BLaER1 treated with 17β-estradiol and CSF1 and Interleukin-3, amounts not matched to agents 10 nM and 100 nM (cell line): ENCODE results near the gene PTPN9.
A peak's percentile ranks its signal among the peaks of the same experiment; 100 is the strongest.

ENCODE experiments used
- H3K27ac ChIP-seq, 11 experiments: shearing (Covaris generic); formaldehyde crosslinking; 2 replicates each; pipeline ENCODE4 v1.8.1; 2022
- H3K27me3 ChIP-seq, 11 experiments: shearing (Covaris generic); formaldehyde crosslinking; 2 replicates each; pipeline ENCODE4 v1.8.1; 2022
- H3K36me3 ChIP-seq, 11 experiments: shearing (Covaris generic); formaldehyde crosslinking; 2 replicates each; pipeline ENCODE4 v1.8.1; 2022
- H3K4me1 ChIP-seq, 10 experiments: shearing (Covaris generic); formaldehyde crosslinking; 2 replicates each; pipeline ENCODE4 v1.8.1; 2022
- H3K4me2 ChIP-seq, 11 experiments: shearing (Covaris generic); formaldehyde crosslinking; 2 replicates each; pipeline ENCODE4 v1.8.1; 2022
- H3K4me3 ChIP-seq, 10 experiments: shearing (Covaris generic); formaldehyde crosslinking; 2 replicates each; pipeline ENCODE4 v1.8.1; 2022
- H3K9ac ChIP-seq, 11 experiments: shearing (Covaris generic); formaldehyde crosslinking; 2 replicates each; pipeline ENCODE4 v1.8.1; 2022
- H3K9me3 ChIP-seq, 11 experiments: shearing (Covaris generic); formaldehyde crosslinking; replicated peaks in 1 of 11; 2 replicates each; pipeline ENCODE4 v1.8.1; 2022
- H4K20me1 ChIP-seq, 11 experiments: shearing (Covaris generic); formaldehyde crosslinking; 2 replicates each; pipeline ENCODE4 v1.8.1; 2022
- Cebpa-rat ChIP-seq, 11 experiments: shearing (Covaris generic); IDR thresholded peaks; 2 replicates each; pipeline ENCODE4 v1.8.1; 2022

Gene PTPN9

GRCh38 chr15:75437721-75438120 lies 141.4 kb downstream of the PTPN9 start:
- Histone ChIP-seq H3K4me2 (no peak overlapping the region), H3K27me3 (no peaks in the 10 kb centered on the region), H4K20me1 (peaks cover 87 to 100% (median 98%) of the 10 kb centered on the region in 11 experiments), H3K4me3 (no peak overlapping the region), H3K27ac (no peak overlapping the region), H3K9me3 (no peaks in the 10 kb centered on the region), H3K36me3 (peaks cover 54 to 99% (median 89%) of the 10 kb centered on the region in 11 experiments), H3K9ac (no peak overlapping the region), H3K4me1 (peaks cover 0 to 7% (median 0%) of the 10 kb centered on the region in 10 experiments; a peak in 2 of 20 replicates)
- no peak for TF ChIP-seq Cebpa-rat (IDR thresholded peaks at IDR 0.05)

DNA sequence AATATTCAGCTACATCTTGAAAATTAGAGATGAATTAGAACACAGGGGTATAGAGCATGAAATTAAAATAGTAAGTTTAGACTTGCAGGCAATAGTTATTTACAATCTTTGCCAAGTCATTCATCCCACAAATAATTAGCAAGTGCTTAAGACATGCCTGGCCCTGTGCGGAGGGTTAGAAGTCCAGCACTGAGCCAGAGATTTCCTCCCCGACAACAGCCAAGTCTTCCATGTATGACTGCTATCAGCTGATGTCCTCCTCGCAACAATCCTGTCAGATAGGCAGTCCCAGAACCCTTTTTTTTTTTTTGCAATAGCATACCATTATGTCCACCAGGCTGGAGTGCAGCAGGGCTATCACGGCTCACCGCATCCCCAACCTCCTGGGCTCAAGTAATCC lies 142.2 kb downstream of the PTPN9 start:
- Histone ChIP-seq H3K4me2 (no peak overlapping the region), H3K27me3 (no peaks in the 10 kb centered on the region), H3K4me1 (peaks cover 0 to 7% (median 0%) of the 10 kb centered on the region in 10 experiments; a peak in 2 of 20 replicates), H3K36me3 (peaks cover 48 to 99% (median 83%) of the 10 kb centered on the region in 11 experiments), H3K4me3 (no peak overlapping the region), H4K20me1 (peaks cover 87 to 100% (median 100%) of the 10 kb centered on the region in 11 experiments), H3K27ac (no peak overlapping the region), H3K9ac (no peak overlapping the region), H3K9me3 (no peaks in the 10 kb centered on the region)
- no peak for TF ChIP-seq Cebpa-rat (IDR thresholded peaks at IDR 0.05)

DNA sequence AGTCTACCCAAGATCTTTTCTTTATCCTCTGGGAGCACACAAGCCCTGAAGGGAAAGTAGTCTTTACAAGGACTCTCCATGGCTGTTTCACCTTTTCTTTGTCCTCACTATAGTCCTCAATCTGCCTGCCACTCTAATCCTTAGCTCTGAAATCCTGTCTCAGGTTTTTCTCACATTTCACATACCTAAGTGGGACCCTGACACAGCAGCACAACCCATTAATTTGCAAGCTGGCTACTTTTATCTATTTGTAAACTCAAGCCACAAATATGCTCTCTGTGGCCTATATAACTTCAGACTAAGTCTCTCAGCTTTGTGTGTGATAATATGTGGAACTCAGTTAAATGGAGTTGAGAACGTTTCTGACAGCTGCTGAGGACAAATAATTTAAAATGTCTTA lies 147.4 kb downstream of the PTPN9 start:
- Histone ChIP-seq H3K9me3 (no peaks in the 10 kb centered on the region), H3K27me3 (no peaks in the 10 kb centered on the region), H3K4me2 (no peak overlapping the region), H3K4me1 (peaks cover 0 to 11% (median 0%) of the 10 kb centered on the region in 10 experiments; a peak in 3 of 20 replicates), H3K9ac (no peak overlapping the region), H4K20me1 (peaks cover 78 to 100% (median 96%) of the 10 kb centered on the region in 11 experiments; a peak in 21 of 22 replicates), H3K4me3 (no peak overlapping the region), H3K36me3 (peaks cover 60 to 98% (median 79%) of the 10 kb centered on the region in 11 experiments), H3K27ac (no peak overlapping the region)
- no peak for TF ChIP-seq Cebpa-rat (IDR thresholded peaks at IDR 0.05)

- Histone ChIP-seq H3K4me2 (no peak overlapping the region; a peak in 1 of 22 replicates), H3K27me3 (no peaks in the 10 kb centered on the region), H3K36me3 (peaks cover 61 to 98% (median 79%) of the 10 kb centered on the region in 11 experiments), H3K9me3 (no peaks in the 10 kb centered on the region), H3K4me1 (peaks cover 0 to 11% (median 0%) of the 10 kb centered on the region in 10 experiments; a peak in 4 of 20 replicates), H3K9ac (no peak overlapping the region), H4K20me1 (peaks cover 78 to 100% (median 96%) of the 10 kb centered on the region in 11 experiments; a peak in 20 of 22 replicates), H3K27ac (no peak overlapping the region), H3K4me3 (no peak overlapping the region)
- TF ChIP-seq Cebpa-rat (IDR thresholded peaks at IDR 0.05) = no peak
Measured at GRCh38 chr15:75431270-75431669, 147.8 kb downstream of the PTPN9 start.

GRCh38 chr15:75430259-75430658 lies 148.9 kb downstream of the PTPN9 start:
- Histone ChIP-seq H3K4me2 (no peak overlapping the region), H3K27ac (no peak overlapping the region), H3K4me3 (no peak overlapping the region), H3K36me3 (peaks cover 61 to 98% (median 79%) of the 10 kb centered on the region in 11 experiments), H3K9me3 (no peaks in the 10 kb centered on the region), H4K20me1 (peaks cover 78 to 99% (median 95%) of the 10 kb centered on the region in 11 experiments; a peak in 20 of 22 replicates), H3K27me3 (no peaks in the 10 kb centered on the region), H3K4me1 (peaks cover 0 to 11% (median 0%) of the 10 kb centered on the region in 10 experiments; a peak in 4 of 20 replicates), H3K9ac (no peak overlapping the region)
- no peak for TF ChIP-seq Cebpa-rat (IDR thresholded peaks at IDR 0.05)

- no peaks in the 10 kb centered on the region for H3K27me3 ChIP-seq
- no peak overlapping the region for H3K9ac ChIP-seq
- no peak overlapping the region for H3K27ac ChIP-seq
- no peak overlapping the region for H3K4me2 ChIP-seq
- no peaks in the 10 kb centered on the region for H3K9me3 ChIP-seq
- no peak overlapping the region for H3K4me3 ChIP-seq
- H4K20me1 ChIP-seq = peaks cover 66 to 99% (median 94%) of the 10 kb centered on the region in 11 experiments; a peak in 20 of 22 replicates
- peaks cover 0 to 11% (median 0%) of the 10 kb centered on the region in 10 experiments; a peak in 4 of 20 replicates for H3K4me1 ChIP-seq
- H3K36me3 ChIP-seq = peaks cover 67 to 98% (median 80%) of the 10 kb centered on the region in 11 experiments
- no peak for TF ChIP-seq Cebpa-rat (IDR thresholded peaks at IDR 0.05)
Measured at GRCh38 chr15:75428152-75428551, 151.0 kb downstream of the PTPN9 start.

DNA sequence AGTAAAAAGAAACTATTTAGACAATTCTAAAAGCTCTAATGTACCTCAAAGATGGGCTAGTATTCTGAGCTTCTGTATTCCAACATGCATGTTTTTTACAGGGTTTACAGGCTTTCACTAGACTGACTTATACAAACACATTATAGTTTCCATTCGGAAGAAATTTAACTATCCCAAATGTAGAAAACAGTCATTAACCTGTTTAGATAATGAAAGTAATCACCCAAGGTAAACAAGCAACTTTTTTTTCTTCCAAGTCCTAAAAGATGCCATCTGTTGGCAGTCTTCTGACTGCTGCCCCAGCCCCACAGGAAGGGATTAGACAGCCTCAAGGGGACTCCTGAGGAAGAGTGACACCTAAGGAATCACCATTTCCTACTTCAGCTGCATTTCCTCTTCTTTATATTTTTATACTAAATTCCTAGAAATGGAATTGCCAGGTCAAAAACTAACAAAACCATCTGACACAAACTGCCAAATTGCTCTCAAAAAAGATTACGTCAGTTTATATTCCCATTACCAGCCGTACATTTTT lies 153.1 kb downstream of the PTPN9 start:
- Histone ChIP-seq H3K4me2 (no peak overlapping the region), H3K9me3 (no peaks in the 10 kb centered on the region), H3K27ac (no peak overlapping the region), H4K20me1 (peaks cover 59 to 98% (median 86%) of the 10 kb centered on the region in 11 experiments; a peak in 20 of 22 replicates), H3K27me3 (no peaks in the 10 kb centered on the region), H3K36me3 (peaks cover 88 to 100% (median 96%) of the 10 kb centered on the region in 11 experiments), H3K9ac (peak overlapping the region in 1 of 11 experiments; percentile 16; a peak in 1 of 22 replicates), H3K4me1 (peaks cover 0 to 8% (median 0%) of the 10 kb centered on the region in 10 experiments; a peak in 3 of 20 replicates), H3K4me3 (no peak overlapping the region)
- no peak for TF ChIP-seq Cebpa-rat (IDR thresholded peaks at IDR 0.05)

GRCh38 chr15:75422554-75422953 lies 156.6 kb downstream of the PTPN9 start:
- Histone ChIP-seq H4K20me1 (peaks cover 40 to 81% (median 58%) of the 10 kb centered on the region in 11 experiments; a peak in 20 of 22 replicates), H3K4me1 (peaks cover 0 to 8% (median 0%) of the 10 kb centered on the region in 10 experiments; a peak in 1 of 20 replicates), H3K4me3 (no peak overlapping the region), H3K4me2 (no peak overlapping the region), H3K9ac (no peak overlapping the region), H3K9me3 (no peaks in the 10 kb centered on the region), H3K27me3 (no peaks in the 10 kb centered on the region), H3K36me3 (peaks cover 94 to 100% (median 99%) of the 10 kb centered on the region in 11 experiments), H3K27ac (no peak overlapping the region)
- TF ChIP-seq Cebpa-rat (IDR thresholded peaks at IDR 0.05) = no peak

DNA sequence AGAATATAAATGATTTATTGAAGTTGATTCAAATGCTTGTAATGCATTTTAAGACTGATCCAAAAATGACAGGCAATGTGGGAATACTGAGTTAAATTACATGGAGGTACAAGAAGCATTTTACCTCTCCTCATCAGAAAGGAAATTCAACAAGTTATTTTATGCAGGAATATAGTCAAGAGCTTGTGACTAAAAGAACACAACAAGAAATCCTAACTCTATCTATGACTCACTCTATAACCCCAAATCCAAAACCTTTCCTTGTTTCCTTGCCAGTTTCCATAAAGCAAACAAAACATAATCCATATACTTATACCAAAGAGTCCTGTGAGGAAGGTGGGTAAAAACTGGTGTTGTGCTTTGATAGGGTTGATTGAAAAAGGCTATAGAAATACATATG lies 158.4 kb downstream of the PTPN9 start:
- no peak overlapping the region for H3K4me2 ChIP-seq
- TF ChIP-seq Cebpa-rat (IDR thresholded peaks at IDR 0.05) = no peak
- peaks cover 0 to 18% (median 0%) of the 10 kb centered on the region in 10 experiments; a peak in 3 of 20 replicates for H3K4me1 ChIP-seq
- H3K4me3 ChIP-seq = no peak overlapping the region
- no peaks in the 10 kb centered on the region for H3K9me3 ChIP-seq
- no peaks in the 10 kb centered on the region for H3K27me3 ChIP-seq
- no peak overlapping the region for H3K27ac ChIP-seq
- H3K9ac ChIP-seq = no peak overlapping the region
- peaks cover 26 to 63% (median 43%) of the 10 kb centered on the region in 11 experiments; a peak in 20 of 22 replicates for H4K20me1 ChIP-seq
- peaks cover 84 to 100% (median 97%) of the 10 kb centered on the region in 11 experiments for H3K36me3 ChIP-seq
